Measurements from ENCODE around the gene ZNF337. TPM values are rescaled to one million over a fixed set of nuclear protein-coding genes. Genes with fewer than 3 reads are reported as not detected.
"Not testable (repeated sequence)": the region's sequence is repeated elsewhere in the genome, so short reads cannot be mapped to it uniquely, and the experiment has no call there.

The ZNF337 gene
- total RNA-seq, 1 experiment from 2014 or later: 11.4 TPM

DNA sequence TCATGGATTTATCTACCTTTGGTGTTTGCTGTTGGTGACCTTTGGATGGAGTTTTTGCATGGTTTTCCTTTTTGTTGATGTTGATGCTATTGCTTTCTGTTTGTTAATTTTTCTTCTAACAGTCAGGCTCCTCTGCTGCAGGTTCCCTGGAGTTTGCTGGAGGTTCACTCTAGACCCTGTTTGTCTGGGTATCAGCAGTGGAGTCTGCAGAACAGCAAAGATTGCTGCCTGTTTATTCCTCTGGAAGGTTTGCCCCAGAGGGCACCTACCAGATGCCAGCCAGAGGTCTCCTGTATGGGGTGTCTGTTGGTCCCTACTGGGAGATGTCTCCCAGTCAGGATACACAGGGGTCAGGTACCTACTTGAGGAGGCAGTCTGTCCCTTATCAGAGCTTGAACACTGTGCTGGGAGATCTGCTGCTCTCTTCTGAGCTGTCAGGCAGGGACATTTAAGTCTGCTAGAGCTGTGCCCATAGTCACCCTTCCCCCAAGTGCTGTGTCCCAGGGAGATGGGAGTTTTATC, 9.2 kb upstream of the ZNF337 start:
- intact Hi-C loops (cut with micrococcal nuclease): no loop called here
- no peak overlapping the region for H3K4me3 ChIP-seq (replicated peaks in 1 of 2; ENCODE audit: low read depth in 1 of 2, low read length in 2 of 2)
- TF ChIP-seq SRF (IDR thresholded peaks at IDR 0.05; ENCODE audit: low read depth) (no peak), JUND (IDR thresholded peaks at IDR 0.05) (no peak), ELF1 (IDR thresholded peaks at IDR 0.05; ENCODE audit: borderline replicate concordance, low read depth) (no peak), CBX3 (IDR thresholded peaks at IDR 0.05; ENCODE audit: low read depth) (no peak), EZH2phosphoT487 (IDR thresholded peaks at IDR 0.05; ENCODE audit: borderline replicate concordance) (no peak), POLR2A (IDR thresholded peaks at IDR 0.05; ENCODE audit: borderline replicate concordance, extremely low read depth, insufficient read depth, insufficient read length) (no peak), POLR2AphosphoS5 (IDR thresholded peaks at IDR 0.05; ENCODE audit: low read depth, low read length) (no peak), YY1 (IDR thresholded peaks at IDR 0.05; ENCODE audit: extremely low read depth, insufficient replicate concordance, low read depth, low read length) (no peak), SIN3A (IDR thresholded peaks at IDR 0.05; ENCODE audit: low read depth) (no peak), FOSL1 (IDR thresholded peaks at IDR 0.05; ENCODE audit: low read depth) (no peak), RAD21 (IDR thresholded peaks at IDR 0.05; ENCODE audit: low read depth) (no peak), EZH2 (IDR thresholded peaks at IDR 0.05) (no peak), SP1 (IDR thresholded peaks at IDR 0.05; ENCODE audit: low read depth) (no peak), ATF3 (IDR thresholded peaks at IDR 0.05) (no peak), ZFX (IDR thresholded peaks at IDR 0.05) (no peak), EGR1 (IDR thresholded peaks at IDR 0.05; ENCODE audit: low read depth) (no peak), CEBPB (IDR thresholded peaks at IDR 0.05; ENCODE audit: low read depth) (no peak)
- TF ChIP-seq, protein P1, sequence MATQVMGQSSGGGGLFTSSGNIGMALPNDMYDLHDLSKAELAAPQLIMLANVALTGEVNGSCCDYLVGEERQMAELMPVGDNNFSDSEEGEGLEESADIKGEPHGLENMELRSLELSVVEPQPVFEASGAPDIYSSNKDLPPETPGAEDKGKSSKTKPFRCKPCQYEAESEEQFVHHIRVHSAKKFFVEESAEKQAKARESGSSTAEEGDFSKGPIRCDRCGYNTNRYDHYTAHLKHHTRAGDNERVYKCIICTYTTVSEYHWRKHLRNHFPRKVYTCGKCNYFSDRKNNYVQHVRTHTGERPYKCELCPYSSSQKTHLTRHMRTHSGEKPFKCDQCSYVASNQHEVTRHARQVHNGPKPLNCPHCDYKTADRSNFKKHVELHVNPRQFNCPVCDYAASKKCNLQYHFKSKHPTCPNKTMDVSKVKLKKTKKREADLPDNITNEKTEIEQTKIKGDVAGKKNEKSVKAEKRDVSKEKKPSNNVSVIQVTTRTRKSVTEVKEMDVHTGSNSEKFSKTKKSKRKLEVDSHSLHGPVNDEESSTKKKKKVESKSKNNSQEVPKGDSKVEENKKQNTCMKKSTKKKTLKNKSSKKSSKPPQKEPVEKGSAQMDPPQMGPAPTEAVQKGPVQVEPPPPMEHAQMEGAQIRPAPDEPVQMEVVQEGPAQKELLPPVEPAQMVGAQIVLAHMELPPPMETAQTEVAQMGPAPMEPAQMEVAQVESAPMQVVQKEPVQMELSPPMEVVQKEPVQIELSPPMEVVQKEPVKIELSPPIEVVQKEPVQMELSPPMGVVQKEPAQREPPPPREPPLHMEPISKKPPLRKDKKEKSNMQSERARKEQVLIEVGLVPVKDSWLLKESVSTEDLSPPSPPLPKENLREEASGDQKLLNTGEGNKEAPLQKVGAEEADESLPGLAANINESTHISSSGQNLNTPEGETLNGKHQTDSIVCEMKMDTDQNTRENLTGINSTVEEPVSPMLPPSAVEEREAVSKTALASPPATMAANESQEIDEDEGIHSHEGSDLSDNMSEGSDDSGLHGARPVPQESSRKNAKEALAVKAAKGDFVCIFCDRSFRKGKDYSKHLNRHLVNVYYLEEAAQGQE (IDR thresholded peaks at IDR 0.05; ENCODE audit: low read depth): no peak
- ChIA-PET CTCF (no interaction called here), RAD21 (ENCODE audit: low non-redundant PET in 1 of 2, low total read pairs in 2 of 2, uncharacterized antibody in 2 of 2, unreplicated experiment in 2 of 2) (no interaction called here), POLR2A (no interaction called here)
- H3K27ac ChIP-seq (ENCODE audit: low read depth, low read length): no peak overlapping the region
- H2AFZ ChIP-seq (ENCODE audit: low read depth, low read length, poor library complexity, severe bottlenecking): no peak overlapping the region
- H3K9me2 ChIP-seq (ENCODE audit: insufficient read depth): no peaks in the 10 kb centered on the region
- DNase-seq (ENCODE audit: low read depth, low spot score) (no peak), ATAC-seq (no peak)
- H3K4me1 ChIP-seq (ENCODE audit: control insufficient read depth in 1 of 2, insufficient read depth in 2 of 2, low read length in 2 of 2): no peaks in the 10 kb centered on the region
- H3K79me2 ChIP-seq (ENCODE audit: insufficient read depth, low read length): no peaks in the 10 kb centered on the region
- H4K20me1 ChIP-seq (ENCODE audit: insufficient read depth): no peaks in the 10 kb centered on the region
- H3K27me3 ChIP-seq (ENCODE audit: insufficient read depth, low read length): no peaks in the 10 kb centered on the region
- H3K4me2 ChIP-seq (ENCODE audit: low read length): no peak overlapping the region
- H3K9ac ChIP-seq (ENCODE audit: low read length): no peak overlapping the region
- H3K36me3 ChIP-seq (ENCODE audit: control insufficient read depth in 1 of 2, insufficient read depth in 2 of 2, low read length in 2 of 2): no peaks in the 10 kb centered on the region
- BruUV-seq (replicated peaks): no TSS peak
- H3K9me3 ChIP-seq (ENCODE audit: control insufficient read depth in 1 of 2, insufficient read depth in 1 of 2, low read depth in 1 of 2, low read length in 2 of 2): no peaks in the 10 kb centered on the region

GRCh38 chr20:25704303-25704702, 7.7 kb upstream of the ZNF337 start:
- H3K4me3 ChIP-seq (replicated peaks in 1 of 2; ENCODE audit: low read depth in 1 of 2, low read length in 2 of 2); H3K9ac ChIP-seq (ENCODE audit: low read length); RAD21 ChIA-PET (ENCODE audit: low non-redundant PET in 1 of 2, low total read pairs in 2 of 2, uncharacterized antibody in 2 of 2, unreplicated experiment in 2 of 2); H3K4me2 ChIP-seq (ENCODE audit: low read length); ATAC-seq; H2AFZ ChIP-seq (ENCODE audit: low read depth, low read length, poor library complexity, severe bottlenecking); H3K4me1 ChIP-seq (ENCODE audit: control insufficient read depth in 1 of 2, insufficient read depth in 2 of 2, low read length in 2 of 2); POLR2A ChIA-PET; H3K9me3 ChIP-seq (ENCODE audit: control insufficient read depth in 1 of 2, insufficient read depth in 1 of 2, low read depth in 1 of 2, low read length in 2 of 2); H3K79me2 ChIP-seq (ENCODE audit: insufficient read depth, low read length); H4K20me1 ChIP-seq (ENCODE audit: insufficient read depth); H3K27me3 ChIP-seq (ENCODE audit: insufficient read depth, low read length); DNase-seq (ENCODE audit: low read depth, low spot score); H3K36me3 ChIP-seq (ENCODE audit: control insufficient read depth in 1 of 2, insufficient read depth in 2 of 2, low read length in 2 of 2); H3K9me2 ChIP-seq (ENCODE audit: insufficient read depth); CTCF ChIA-PET; BruUV-seq (replicated peaks); intact Hi-C loops (cut with micrococcal nuclease); H3K27ac ChIP-seq (ENCODE audit: low read depth, low read length): not testable (repeated sequence)
